ENCODE data around the gene AKAP1. TPM values are rescaled to one million over a fixed set of nuclear protein-coding genes. Genes with fewer than 3 reads are reported as not detected.

Gene AKAP1
- total RNA-seq, 2 experiments from 2014 or later: 20.3 to 23.1 TPM

- no peaks in the 10 kb centered on the region for H3K9me3 ChIP-seq (ENCODE audit: control insufficient read depth in 1 of 2, insufficient read depth in 1 of 2, low read length in 2 of 2)
- H3K27me3 Mint-ChIP-seq: peaks cover 22% of the 10 kb centered on the region
- no peak for ATAC-seq (ENCODE audit: poor library complexity)
- ChIA-PET CTCF (no interaction called here), POLR2A (no interaction called here)
- TF ChIP-seq, protein P1, sequence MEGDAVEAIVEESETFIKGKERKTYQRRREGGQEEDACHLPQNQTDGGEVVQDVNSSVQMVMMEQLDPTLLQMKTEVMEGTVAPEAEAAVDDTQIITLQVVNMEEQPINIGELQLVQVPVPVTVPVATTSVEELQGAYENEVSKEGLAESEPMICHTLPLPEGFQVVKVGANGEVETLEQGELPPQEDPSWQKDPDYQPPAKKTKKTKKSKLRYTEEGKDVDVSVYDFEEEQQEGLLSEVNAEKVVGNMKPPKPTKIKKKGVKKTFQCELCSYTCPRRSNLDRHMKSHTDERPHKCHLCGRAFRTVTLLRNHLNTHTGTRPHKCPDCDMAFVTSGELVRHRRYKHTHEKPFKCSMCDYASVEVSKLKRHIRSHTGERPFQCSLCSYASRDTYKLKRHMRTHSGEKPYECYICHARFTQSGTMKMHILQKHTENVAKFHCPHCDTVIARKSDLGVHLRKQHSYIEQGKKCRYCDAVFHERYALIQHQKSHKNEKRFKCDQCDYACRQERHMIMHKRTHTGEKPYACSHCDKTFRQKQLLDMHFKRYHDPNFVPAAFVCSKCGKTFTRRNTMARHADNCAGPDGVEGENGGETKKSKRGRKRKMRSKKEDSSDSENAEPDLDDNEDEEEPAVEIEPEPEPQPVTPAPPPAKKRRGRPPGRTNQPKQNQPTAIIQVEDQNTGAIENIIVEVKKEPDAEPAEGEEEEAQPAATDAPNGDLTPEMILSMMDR (IDR thresholded peaks at IDR 0.05): no peak
- no peak overlapping the region for H3K4me3 ChIP-seq (ENCODE audit: low read length)
- no peaks in the 10 kb centered on the region for H3K4me1 ChIP-seq (ENCODE audit: insufficient read depth, low read length)
- peaks cover 2% of the 10 kb centered on the region for H3K9me3 Mint-ChIP-seq
- no peaks in the 10 kb centered on the region for H3K36me3 ChIP-seq (ENCODE audit: insufficient read depth, low read length)
- no peak overlapping the region for H3K27ac Mint-ChIP-seq
- intact Hi-C loops (cut with DNase I, micrococcal nuclease): no loop called here
- H3K27me3 ChIP-seq (ENCODE audit: control insufficient read depth in 1 of 2, insufficient read depth in 2 of 2, low read length in 2 of 2): peaks cover 0 to 2% of the 10 kb centered on the region in 2 experiments
- no peak overlapping the region for H3K4me3 Mint-ChIP-seq
- DNase-seq: no peak
- no peak overlapping the region for H3K27ac ChIP-seq (ENCODE audit: low read depth in 1 of 2, low read length in 2 of 2)
- no peaks in the 10 kb centered on the region for H3K4me1 Mint-ChIP-seq (ENCODE audit: low read depth)
- H3K36me3 Mint-ChIP-seq (ENCODE audit: low read depth): no peaks in the 10 kb centered on the region
Measured at GRCh38 chr17:57168695-57169094, 83.6 kb downstream of the AKAP1 start.

DNA sequence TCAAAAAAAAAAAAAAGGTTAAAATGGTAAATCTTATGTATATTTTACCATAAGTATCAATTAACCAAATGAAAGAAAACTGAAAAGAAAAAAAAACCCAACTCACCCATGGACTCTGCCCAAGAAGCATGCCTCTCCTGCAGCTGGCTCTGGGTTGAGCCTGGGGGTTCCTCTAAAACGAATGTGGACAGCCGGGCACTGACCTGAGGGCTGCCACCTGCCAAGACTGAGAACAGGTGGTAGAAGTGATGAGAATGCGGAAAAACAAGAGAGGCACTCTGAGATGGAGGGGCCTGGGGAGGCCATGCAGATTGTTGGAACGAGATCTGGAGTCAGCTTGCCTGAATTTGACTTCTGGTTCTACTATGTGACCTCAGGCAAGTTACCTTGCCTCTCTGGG, 85.8 kb downstream of the AKAP1 start:
- Histone ChIP-seq H3K36me3 (ENCODE audit: insufficient read depth, low read length) (no peaks in the 10 kb centered on the region), H3K27me3 (ENCODE audit: control insufficient read depth in 1 of 2, insufficient read depth in 2 of 2, low read length in 2 of 2) (peaks cover 2 to 12% of the 10 kb centered on the region in 2 experiments), H3K9me3 (ENCODE audit: control insufficient read depth in 1 of 2, insufficient read depth in 1 of 2, low read length in 2 of 2) (no peaks in the 10 kb centered on the region), H3K4me3 (ENCODE audit: low read length) (no peak overlapping the region), H3K4me1 (ENCODE audit: insufficient read depth, low read length) (no peaks in the 10 kb centered on the region), H3K27ac (ENCODE audit: low read depth in 1 of 2, low read length in 2 of 2) (no peak overlapping the region)
- CTCF ChIA-PET: no interaction called here
- TF ChIP-seq, protein P1 (IDR thresholded peaks at IDR 0.05): no peak
- Mint-ChIP-seq H3K9me3 (peaks cover 2% of the 10 kb centered on the region), H3K36me3 (ENCODE audit: low read depth) (no peaks in the 10 kb centered on the region), H3K4me3 (no peak overlapping the region), H3K27me3 (peaks cover 22% of the 10 kb centered on the region), H3K27ac (no peak overlapping the region), H3K4me1 (ENCODE audit: low read depth) (no peaks in the 10 kb centered on the region)
- DNase-seq: no peak
- POLR2A ChIA-PET: no interaction called here
- ATAC-seq (ENCODE audit: poor library complexity): no peak
- intact Hi-C loops (cut with DNase I, micrococcal nuclease): no loop called here

Other genes starting within 250 kb of the AKAP1 start
- gene TRIM25, start 171.2 kb upstream of the AKAP1 start, total RNA-seq: 10 to 100 TPM; 31.7 to 33.2 TPM
- 10 to 100 TPM; 19.4 to 20.3 TPM for gene COIL, start 124.2 kb upstream of the AKAP1 start, total RNA-seq
- 10 to 100 TPM; 22.1 to 25.5 TPM for gene SCPEP1, start 107.1 kb upstream of the AKAP1 start, total RNA-seq
- 100 to 1,000 TPM; 129 to 132 TPM for gene MSI2, start 171.3 kb downstream of the AKAP1 start, total RNA-seq

Data from CD4-positive, alpha-beta T cell (primary cell).